Measurements from ENCODE around the gene HYAL3. TPM values are rescaled to one million over a fixed set of nuclear protein-coding genes. Genes with fewer than 3 reads are reported as not detected.

Gene HYAL3
- total RNA-seq, 1 experiment from 2014 or later, result 20.8 TPM

DNA sequence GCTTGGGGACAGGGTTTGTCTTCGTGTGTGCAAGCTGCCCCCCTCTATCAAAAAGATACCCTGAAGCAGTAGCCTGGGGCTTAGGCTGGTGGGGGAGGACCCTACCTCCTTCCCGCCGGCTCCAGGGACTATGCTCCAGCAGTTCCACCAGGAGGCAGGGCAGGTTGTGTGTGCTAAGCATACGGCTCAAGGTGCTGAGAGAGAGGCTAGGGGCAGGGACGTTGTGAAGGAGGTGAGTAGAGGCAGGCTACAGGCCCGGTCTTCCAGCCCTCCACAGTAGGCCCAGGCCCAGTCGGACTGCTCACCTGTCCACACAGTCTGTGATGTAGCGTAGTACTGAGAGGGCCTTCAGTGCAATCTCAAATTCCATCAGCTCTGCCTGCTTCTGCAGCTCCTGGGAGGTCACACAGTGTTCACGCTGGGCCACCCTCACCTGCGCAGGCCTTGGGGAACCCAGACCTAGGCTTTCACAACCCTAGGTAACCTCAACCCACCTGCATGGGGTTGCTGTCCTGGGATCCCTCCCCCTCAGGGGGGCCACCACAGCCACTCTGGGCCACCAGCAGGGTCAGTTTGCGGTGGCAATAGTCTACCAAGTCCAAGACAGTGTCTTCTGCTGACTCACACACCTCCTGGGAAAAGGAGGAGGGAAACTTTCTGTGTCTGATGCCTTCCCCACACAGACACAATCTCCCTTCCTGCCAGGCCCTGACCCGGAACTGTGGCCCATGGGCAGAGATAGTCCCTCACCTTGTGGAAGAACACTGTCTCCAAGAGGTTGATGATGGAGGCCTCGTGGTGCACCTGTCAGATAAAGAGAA, 43.8 kb upstream of the HYAL3 start:
- no peaks in the 10 kb centered on the region for H4K20me1 ChIP-seq (ENCODE audit: low read length)
- no peaks in the 10 kb centered on the region for H3K36me3 ChIP-seq (ENCODE audit: low read depth, low read length)
- peaks cover 9% of the 10 kb centered on the region for H3K4me1 ChIP-seq (ENCODE audit: insufficient read depth, low read length)
- H3F3A ChIP-seq (ENCODE audit: low read length, unreplicated experiment), result peaks cover 4% of the 10 kb centered on the region
- no peak overlapping the region for H3K9ac ChIP-seq (ENCODE audit: low read length)
- no peaks in the 10 kb centered on the region for H3K79me2 ChIP-seq (ENCODE audit: low read length)
- H3K27ac ChIP-seq (ENCODE audit: low read length), result no peak overlapping the region
- CTCF ChIA-PET, result interaction anchor here (0.8 kb wide), 1 partner anchor 10 kb away, joined by 3 read pairs; no protein-coding TSS in a partner anchor
- no peak for DNase-seq
- no peaks in the 10 kb centered on the region for H3K9me2 ChIP-seq (replicated peaks; ENCODE audit: low read length)
- H3K9me3 ChIP-seq (ENCODE audit: low read length), result no peaks in the 10 kb centered on the region
- no peak overlapping the region for H2AFZ ChIP-seq (ENCODE audit: low read length)
- no peaks in the 10 kb centered on the region for H3K27me3 ChIP-seq (ENCODE audit: low read length)
- TF ChIP-seq EZH2 (IDR thresholded peaks at IDR 0.05; ENCODE audit: low read length, unreplicated experiment) (no peak), EZH2phosphoT487 (IDR thresholded peaks at IDR 0.05; ENCODE audit: borderline replicate concordance, low read length) (no peak)
- TF ChIP-seq, protein P1, sequence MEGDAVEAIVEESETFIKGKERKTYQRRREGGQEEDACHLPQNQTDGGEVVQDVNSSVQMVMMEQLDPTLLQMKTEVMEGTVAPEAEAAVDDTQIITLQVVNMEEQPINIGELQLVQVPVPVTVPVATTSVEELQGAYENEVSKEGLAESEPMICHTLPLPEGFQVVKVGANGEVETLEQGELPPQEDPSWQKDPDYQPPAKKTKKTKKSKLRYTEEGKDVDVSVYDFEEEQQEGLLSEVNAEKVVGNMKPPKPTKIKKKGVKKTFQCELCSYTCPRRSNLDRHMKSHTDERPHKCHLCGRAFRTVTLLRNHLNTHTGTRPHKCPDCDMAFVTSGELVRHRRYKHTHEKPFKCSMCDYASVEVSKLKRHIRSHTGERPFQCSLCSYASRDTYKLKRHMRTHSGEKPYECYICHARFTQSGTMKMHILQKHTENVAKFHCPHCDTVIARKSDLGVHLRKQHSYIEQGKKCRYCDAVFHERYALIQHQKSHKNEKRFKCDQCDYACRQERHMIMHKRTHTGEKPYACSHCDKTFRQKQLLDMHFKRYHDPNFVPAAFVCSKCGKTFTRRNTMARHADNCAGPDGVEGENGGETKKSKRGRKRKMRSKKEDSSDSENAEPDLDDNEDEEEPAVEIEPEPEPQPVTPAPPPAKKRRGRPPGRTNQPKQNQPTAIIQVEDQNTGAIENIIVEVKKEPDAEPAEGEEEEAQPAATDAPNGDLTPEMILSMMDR (conservative IDR thresholded peaks at IDR 0.05; ENCODE audit: low read depth, low read length), result no peak
- no peak overlapping the region for H3K4me3 ChIP-seq (ENCODE audit: low read length)
- POLR2A ChIA-PET (ENCODE audit: unreplicated experiment), result no interaction called here
- no TSS peak for BruUV-seq (replicated peaks)
- intact Hi-C loops (cut with micrococcal nuclease), result no loop called here
- ATAC-seq, result no peak
- H3K4me2 ChIP-seq (ENCODE audit: low read length), result no peak overlapping the region

- no peak for TF ChIP-seq EZH2 (IDR thresholded peaks at IDR 0.05; ENCODE audit: low read length, unreplicated experiment)
- TF ChIP-seq, protein P1 (conservative IDR thresholded peaks at IDR 0.05; ENCODE audit: low read depth, low read length), result no peak
- TF ChIP-seq EZH2phosphoT487 (IDR thresholded peaks at IDR 0.05; ENCODE audit: borderline replicate concordance, low read length), result no peak
- intact Hi-C loops (cut with micrococcal nuclease), result no loop called here
- H3K4me1 ChIP-seq (ENCODE audit: insufficient read depth, low read length), result peaks cover 10% of the 10 kb centered on the region
- no peak overlapping the region for H3K4me3 ChIP-seq (ENCODE audit: low read length)
- peaks cover under 1% of the 10 kb centered on the region; the same call in 1 of the 2 replicates for H3K79me2 ChIP-seq (ENCODE audit: low read length)
- BruUV-seq (replicated peaks), result no TSS peak
- H3K27me3 ChIP-seq (ENCODE audit: low read length), result no peaks in the 10 kb centered on the region
- H3F3A ChIP-seq (ENCODE audit: low read length, unreplicated experiment), result no peaks in the 10 kb centered on the region
- H2AFZ ChIP-seq (ENCODE audit: low read length), result no peak overlapping the region
- no peak overlapping the region for H3K9ac ChIP-seq (ENCODE audit: low read length)
- H3K9me2 ChIP-seq (replicated peaks; ENCODE audit: low read length), result no peaks in the 10 kb centered on the region
- ChIA-PET CTCF (no interaction called here), POLR2A (ENCODE audit: unreplicated experiment) (no interaction called here)
- no peak for DNase-seq
- H3K9me3 ChIP-seq (ENCODE audit: low read length), result no peaks in the 10 kb centered on the region
- no peaks in the 10 kb centered on the region for H4K20me1 ChIP-seq (ENCODE audit: low read length)
- no peak overlapping the region for H3K27ac ChIP-seq (ENCODE audit: low read length)
- H3K4me2 ChIP-seq (ENCODE audit: low read length), result no peak overlapping the region
- no peaks in the 10 kb centered on the region for H3K36me3 ChIP-seq (ENCODE audit: low read depth, low read length)
- ATAC-seq, result no peak
Observed at GRCh38 chr3:50341996-50342650, 42.9 kb upstream of the HYAL3 start.

GRCh38 chr3:50341537-50341936, 42.3 kb upstream of the HYAL3 start:
- H3K9me2 ChIP-seq (replicated peaks; ENCODE audit: low read length), result no peaks in the 10 kb centered on the region
- no peaks in the 10 kb centered on the region for H3F3A ChIP-seq (ENCODE audit: low read length, unreplicated experiment)
- H2AFZ ChIP-seq (ENCODE audit: low read length), result no peak overlapping the region
- intact Hi-C loops (cut with micrococcal nuclease), result no loop called here
- DNase-seq (no peak), ATAC-seq (no peak)
- H3K9me3 ChIP-seq (ENCODE audit: low read length), result no peaks in the 10 kb centered on the region
- no peak overlapping the region for H3K4me2 ChIP-seq (ENCODE audit: low read length)
- no peak overlapping the region for H3K4me3 ChIP-seq (ENCODE audit: low read length)
- H3K4me1 ChIP-seq (ENCODE audit: insufficient read depth, low read length), result peaks cover 10% of the 10 kb centered on the region
- no peak overlapping the region for H3K9ac ChIP-seq (ENCODE audit: low read length)
- peaks cover 6% of the 10 kb centered on the region for H3K79me2 ChIP-seq (ENCODE audit: low read length)
- no TSS peak for BruUV-seq (replicated peaks)
- no peak for TF ChIP-seq EZH2 (IDR thresholded peaks at IDR 0.05; ENCODE audit: low read length, unreplicated experiment)
- TF ChIP-seq EZH2phosphoT487 (IDR thresholded peaks at IDR 0.05; ENCODE audit: borderline replicate concordance, low read length), result no peak
- TF ChIP-seq, protein P1 (conservative IDR thresholded peaks at IDR 0.05; ENCODE audit: low read depth, low read length), result no peak
- no peak overlapping the region for H3K27ac ChIP-seq (ENCODE audit: low read length)
- CTCF ChIA-PET, result no interaction called here
- no peaks in the 10 kb centered on the region for H4K20me1 ChIP-seq (ENCODE audit: low read length)
- H3K36me3 ChIP-seq (ENCODE audit: low read depth, low read length), result no peaks in the 10 kb centered on the region
- no peaks in the 10 kb centered on the region for H3K27me3 ChIP-seq (ENCODE audit: low read length)
- POLR2A ChIA-PET (ENCODE audit: unreplicated experiment), result no interaction called here
